Pancreas (tissue), 10 donors: ENCODE data around the gene CHRDL1. TPM values are rescaled to one million over a fixed set of nuclear protein-coding genes. Genes with fewer than 3 reads are reported as not detected.

Experiments used
- ATAC-seq, 4 donors: fragments of 200-7000 bp; cut with Tn5 transposase; one replicate each; pipeline versions ENCODE4 v1.8.0 to v1.9.1; 2020; ENCODE audit warnings: mild to moderate bottlenecking in 4 of 4, moderate library complexity in 4 of 4
- DNase-seq, 6 donors: peaks; one replicate each; pipeline ENCODE4 v3.0.0-alpha.2; 2020
- FAIRE-seq: peaks from 2 replicates; lab custom pipeline; 2012; peaks lifted over from hg19 to GRCh38; lab: Jason Lieb, UNC
- H3K27ac ChIP-seq, 4 donors: fragments of 200-600 bp; sonication (generic); 1 replicate in 3 of 4; 2 replicates in 1 of 4; pipeline versions ENCODE4 v1.5.0 to v1.8.0; 2020
- H3K27me3 ChIP-seq, 4 donors: fragments of 200-600 bp; one replicate each; pipeline ENCODE4 v1.8.0; 2021
- H3K36me3 ChIP-seq, 3 donors: fragments of 200-600 bp; sonication (generic) in 1 of 3; one replicate each; pipeline versions ENCODE4 v1.5.0 to v1.8.0; 2020 to 2021
- H3K4me1 ChIP-seq, 3 donors: fragments of 200-600 bp; one replicate each; pipeline ENCODE4 v1.8.0; 2021
- H3K4me3 ChIP-seq, 4 donors: fragments of 200-600 bp; sonication (generic) in 2 of 4; one replicate each; pipeline versions ENCODE4 v1.5.0 to v1.8.0; 2020 to 2021
- H3K9me3 ChIP-seq, 4 donors: fragments of 200-600 bp; one replicate each; pipeline ENCODE4 v1.8.0; 2021
- CTCF ChIP-seq, 4 donors: fragments of 200-600 bp; sonication (generic) in 3 of 4; IDR thresholded peaks; one replicate each; pipeline versions ENCODE4 v1.5.0 to v1.8.0; 2021; ENCODE audit warnings: antibody characterized with exemption in 4 of 4
- WGBS, 2 donors: extraction: QIAGEN DNeasy Blood & Tissue Kit; methylation state at CpG; one replicate each; pipeline ENCODE4 v1.1.7; 2013; 5-methylcytosine and 5-hydroxymethylcytosine counted together
- intact Hi-C, 3 donors: fragments of 100-400 bp; cut with DNase I; formaldehyde crosslinking; loops; one replicate each; pipeline versions ENCODE4 v1.11.1 to v1.14.2; 2022
- polyA plus RNA-seq, 2 donors: library from polyadenylated mRNA; stranded (reverse); fragments of 200-250 nt; gene quantifications; one replicate each; pipeline ENCODE4 v1.2.3, GENCODE V29; 2013
- total RNA-seq, 6 donors: library from RNA; stranded (reverse); fragmentation: NEBNext Ultra II Directional in 4 of 6; extraction: Animal tissue kit (Norgen Biotek cat#: 25700) in 4 of 6; gene quantifications; one replicate each; pipeline versions ENCODE4 v1.2.1 to v1.2.4, GENCODE V29; 2021 to 2023
- donor health status: healthy with polysubstance abuse.
- donor health status: DM: no; HTN: no; CAD: no; lungs with moderate emphysema.
- donor health status: DM: no; HTN: no; CAD: no.
- donor health status: control.
- donor health status: control.
- donor health status: Bipolar disorder and iron deficiency.
- donor health status: DM: yes; HTN: yes; CAD: no.
- donor health status: DM: no; HTN: no; CAD: no.
- donor health status: DM: no; HTN: no; CAD: no.
- donor health status: DM: yes; HTN: yes; CAD: no.

The CHRDL1 gene
- total and polyA plus RNA-seq, 8 donors, result 1.0 to 9.6 (median 2.0) TPM

- no peaks in the 10 kb centered on the region for H3K9me3 ChIP-seq
- no peaks in the 10 kb centered on the region for H3K36me3 ChIP-seq
- H3K27me3 ChIP-seq, result peaks cover 0 to 4% (median 2%) of the 10 kb centered on the region in 4 donors
- DNase-seq (no peak), ATAC-seq (no peak), FAIRE-seq (no peak)
- 63 to 68% methylated on average over 4 of the region's 4 CpGs for WGBS, 2 donors
- H3K4me1 ChIP-seq, result no peaks in the 10 kb centered on the region
- TF ChIP-seq CTCF (IDR thresholded peaks at IDR 0.05), result no peak
- no peak overlapping the region for H3K27ac ChIP-seq
- intact Hi-C loops, result no loop called here
- H3K4me3 ChIP-seq, result no peak overlapping the region
These were observed 10.5 kb upstream of the CHRDL1 start for GRCh38 chrX:110806145-110806544.

GRCh38 chrX:110805303-110805702, 9.7 kb upstream of the CHRDL1 start:
- intact Hi-C loops, result no loop called here
- H3K4me3 ChIP-seq, result no peak overlapping the region
- 60 to 64% methylated on average over 1 of the region's 1 CpG for WGBS, 2 donors
- H3K4me1 ChIP-seq, result no peaks in the 10 kb centered on the region
- TF ChIP-seq CTCF (IDR thresholded peaks at IDR 0.05), result no peak
- no peak for ATAC-seq
- peaks cover 0 to 6% (median 1%) of the 10 kb centered on the region in 4 donors for H3K27me3 ChIP-seq
- no peaks in the 10 kb centered on the region for H3K36me3 ChIP-seq
- no peak overlapping the region for H3K27ac ChIP-seq
- no peak for FAIRE-seq
- H3K9me3 ChIP-seq, result no peaks in the 10 kb centered on the region
- DNase-seq, result no peak

- Histone ChIP-seq H3K27ac (no peak overlapping the region), H3K27me3 (peaks cover 0 to 9% (median 7%) of the 10 kb centered on the region in 4 donors), H3K36me3 (no peaks in the 10 kb centered on the region), H3K4me1 (no peaks in the 10 kb centered on the region), H3K9me3 (no peaks in the 10 kb centered on the region), H3K4me3 (no peak overlapping the region)
- no peak for FAIRE-seq
- WGBS, 2 donors, result 56 to 68% methylated on average over 4 of the region's 4 CpGs
- intact Hi-C loops, result no loop called here
- ATAC-seq, result no peak
- TF ChIP-seq CTCF (IDR thresholded peaks at IDR 0.05), result no peak
- no peak for DNase-seq
These were observed 8.8 kb upstream of the CHRDL1 start for GRCh38 chrX:110804446-110804845.

GRCh38 chrX:110803506-110803905, 7.9 kb upstream of the CHRDL1 start:
- DNase-seq (no peak), FAIRE-seq (no peak), ATAC-seq (no peak)
- no peak overlapping the region for H3K4me3 ChIP-seq
- no peak overlapping the region for H3K27ac ChIP-seq
- H3K27me3 ChIP-seq, result peaks cover 0 to 17% (median 7%) of the 10 kb centered on the region in 4 donors
- 68 to 71% methylated on average over 3 of the region's 3 CpGs for WGBS, 2 donors
- H3K36me3 ChIP-seq, result no peaks in the 10 kb centered on the region
- H3K4me1 ChIP-seq, result no peaks in the 10 kb centered on the region
- intact Hi-C loops, result no loop called here
- no peaks in the 10 kb centered on the region for H3K9me3 ChIP-seq
- no peak for TF ChIP-seq CTCF (IDR thresholded peaks at IDR 0.05)

GRCh38 chrX:110796407-110796697, 735 bp upstream of the CHRDL1 start:
- ATAC-seq (no peak), DNase-seq (no peak), FAIRE-seq (no peak)
- H3K4me1 ChIP-seq, result no peaks in the 10 kb centered on the region
- WGBS, 2 donors, result 23 to 26% methylated on average over 5 of the region's 5 CpGs
- peak overlapping the region in 3 of 4 donors; percentile 16 to 37 (median 25) for H3K4me3 ChIP-seq
- intact Hi-C loops, result no loop called here
- no peaks in the 10 kb centered on the region for H3K36me3 ChIP-seq
- H3K27ac ChIP-seq, result no peak overlapping the region
- TF ChIP-seq CTCF (IDR thresholded peaks at IDR 0.05), result no peak
- H3K9me3 ChIP-seq, result no peaks in the 10 kb centered on the region
- peaks cover 0 to 23% (median 7%) of the 10 kb centered on the region in 4 donors for H3K27me3 ChIP-seq
